Measurements from ENCODE around the gene LPIN2.
"Not testable (repeated sequence)": the region's sequence is repeated elsewhere in the genome, so short reads cannot be mapped to it uniquely, and the experiment has no call there.

The LPIN2 gene

DNA sequence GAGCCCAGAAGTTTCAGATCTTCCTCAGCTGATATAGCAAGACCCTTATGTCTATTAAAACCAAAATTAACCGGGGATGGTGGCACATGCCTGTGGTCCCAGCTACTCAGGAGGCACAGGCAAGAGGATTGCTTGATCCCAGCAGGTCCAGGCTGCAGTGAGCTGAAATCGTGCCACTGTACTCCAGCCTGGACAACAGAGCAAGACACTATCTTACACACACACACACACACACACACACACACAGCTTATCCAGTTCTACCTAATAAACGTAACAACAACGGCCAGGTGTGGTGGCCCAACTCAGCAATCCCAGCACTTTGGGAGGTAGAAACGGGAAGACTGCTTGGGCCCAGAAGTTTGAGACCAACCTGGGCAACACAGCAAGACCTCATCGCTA, 7.5 kb downstream of the LPIN2 start:
- no peak for DNase-seq

DNA sequence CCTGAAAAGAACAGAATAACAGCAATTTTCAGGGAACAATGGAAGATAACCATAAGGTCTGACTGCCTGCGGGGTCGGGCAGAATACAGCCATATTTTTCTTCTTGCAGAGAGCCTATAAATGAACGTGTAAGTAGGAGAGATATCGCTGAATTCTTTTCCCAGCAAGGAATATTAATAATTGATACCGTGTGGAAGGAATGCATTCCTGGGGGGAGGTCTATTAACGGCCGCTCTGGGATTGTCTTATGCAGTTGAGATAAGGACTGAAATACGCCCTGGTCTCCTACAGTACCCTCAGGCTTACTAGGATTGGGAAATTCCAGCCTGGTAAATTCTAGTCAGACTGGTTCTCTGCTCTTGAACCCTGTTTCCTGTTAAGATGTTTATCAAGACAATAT, 9.2 kb downstream of the LPIN2 start:
- not testable (repeated sequence) for DNase-seq

More for the DNA sequence above, 7.5 kb downstream of the LPIN2 start:
- TF ChIP-seq GATA1 (IDR thresholded peaks at IDR 0.05; ENCODE audit: low read depth, low read length): no peak
- TF ChIP-seq POLR2A (IDR thresholded peaks at IDR 0.05; ENCODE audit: low read length): no peak

DNA sequence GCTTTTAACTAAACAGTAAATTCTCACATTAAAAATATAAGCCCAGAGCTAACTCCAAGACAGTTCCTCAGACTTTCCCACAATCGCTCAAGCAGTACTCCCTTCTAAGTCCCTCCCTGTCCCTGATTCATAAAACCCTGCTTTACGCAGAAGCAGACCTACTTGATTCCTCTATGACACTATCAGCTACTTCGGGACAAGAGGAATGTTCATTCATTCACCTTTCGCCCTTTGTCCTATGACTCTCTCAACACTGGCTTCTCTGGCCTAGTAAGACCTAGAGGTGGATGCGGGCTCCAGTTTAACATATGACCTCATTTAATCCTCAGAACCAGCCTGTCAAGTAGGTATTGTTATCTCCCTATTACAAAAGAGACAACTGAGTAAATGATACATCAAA, 10.2 kb downstream of the LPIN2 start:
- no peak for DNase-seq
- TF ChIP-seq POLR2A (IDR thresholded peaks at IDR 0.05; ENCODE audit: low read length) (no peak), GATA1 (IDR thresholded peaks at IDR 0.05; ENCODE audit: low read depth, low read length) (no peak)

DNA sequence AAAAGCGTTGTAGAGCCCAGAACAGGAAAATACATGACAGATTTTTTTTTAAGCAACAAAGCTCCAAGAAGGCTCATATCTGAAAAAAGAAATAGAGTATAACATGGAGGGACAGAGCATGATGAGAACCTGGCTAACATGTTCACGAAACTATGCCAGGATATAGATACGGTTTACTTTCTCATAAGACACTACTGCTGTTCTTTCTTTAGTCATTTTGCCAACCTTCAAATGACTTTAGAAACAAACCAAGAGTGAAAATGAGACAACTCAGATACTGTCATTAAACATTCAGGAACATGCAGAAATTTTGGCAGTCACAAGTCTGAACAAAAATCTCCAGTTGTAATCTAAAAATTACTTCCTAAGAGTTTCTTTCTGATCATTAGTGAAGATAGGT, 14.3 kb downstream of the LPIN2 start:
- no peak for DNase-seq
- TF ChIP-seq GATA1 (IDR thresholded peaks at IDR 0.05; ENCODE audit: low read depth, low read length): no peak
- TF ChIP-seq POLR2A (IDR thresholded peaks at IDR 0.05; ENCODE audit: low read length): no peak

DNA sequence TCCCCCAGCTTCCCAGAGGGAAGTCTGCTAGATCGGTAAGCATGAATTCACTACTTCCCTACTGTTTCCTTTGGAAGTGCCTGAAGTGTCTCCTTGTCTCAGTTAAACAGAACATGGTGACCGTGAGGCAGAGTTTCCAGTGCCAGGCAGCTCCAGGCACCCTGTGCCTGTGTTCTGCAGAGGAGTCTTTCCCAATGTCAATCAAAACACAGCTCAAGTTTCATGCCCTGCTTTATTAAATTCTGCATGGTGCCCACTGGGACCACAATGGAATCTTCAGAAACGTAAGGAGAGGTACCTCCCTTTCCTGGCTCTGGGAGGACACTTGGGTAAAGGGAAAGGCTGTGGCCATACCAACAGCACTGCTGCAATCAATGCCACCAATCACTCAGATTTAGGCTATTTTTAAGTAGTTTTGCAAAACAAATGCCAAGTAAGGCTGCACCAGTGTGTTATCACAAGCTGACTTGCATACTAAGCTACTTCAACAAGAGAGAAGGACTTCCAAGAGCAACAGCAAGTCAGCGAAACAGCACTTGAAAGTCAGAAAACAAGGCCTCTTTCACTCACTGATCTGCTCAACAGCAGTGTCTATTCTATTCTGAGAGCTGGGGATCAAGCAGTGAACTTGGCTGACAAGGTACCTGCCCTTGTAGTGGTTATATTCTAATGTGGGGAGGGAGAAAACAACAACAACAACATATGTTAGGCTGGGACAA, 14.9 kb downstream of the LPIN2 start:
- TF ChIP-seq GATA1 (IDR thresholded peaks at IDR 0.05; ENCODE audit: low read depth, low read length) (no peak), POLR2A (IDR thresholded peaks at IDR 0.05; ENCODE audit: low read length) (no peak)
- peak; percentile 62 to 72 for DNase-seq

DNA sequence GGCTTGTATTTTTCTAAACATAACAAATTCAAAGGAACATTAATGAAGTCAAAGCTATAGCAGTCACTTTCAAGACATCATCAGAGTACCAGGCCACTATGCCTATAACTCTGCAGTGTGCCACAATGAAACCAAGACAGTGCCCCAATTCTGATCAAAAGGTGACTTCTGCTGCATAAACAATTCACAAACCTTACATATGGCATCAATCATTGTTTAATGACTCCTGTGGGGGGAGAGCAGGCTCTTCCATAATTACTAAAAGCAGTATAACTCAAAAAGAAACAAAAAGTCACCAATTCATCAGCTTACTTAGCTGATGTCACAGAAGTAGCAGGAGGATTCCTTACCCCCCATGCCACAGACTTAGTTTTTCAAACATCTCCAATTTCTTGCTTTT, 15.5 kb downstream of the LPIN2 start:
- DNase-seq: peak in 1 of 2 experiments; percentile 60
- TF ChIP-seq POLR2A (IDR thresholded peaks at IDR 0.05; ENCODE audit: low read length): no peak
- TF ChIP-seq GATA1 (IDR thresholded peaks at IDR 0.05; ENCODE audit: low read depth, low read length): no peak

DNA sequence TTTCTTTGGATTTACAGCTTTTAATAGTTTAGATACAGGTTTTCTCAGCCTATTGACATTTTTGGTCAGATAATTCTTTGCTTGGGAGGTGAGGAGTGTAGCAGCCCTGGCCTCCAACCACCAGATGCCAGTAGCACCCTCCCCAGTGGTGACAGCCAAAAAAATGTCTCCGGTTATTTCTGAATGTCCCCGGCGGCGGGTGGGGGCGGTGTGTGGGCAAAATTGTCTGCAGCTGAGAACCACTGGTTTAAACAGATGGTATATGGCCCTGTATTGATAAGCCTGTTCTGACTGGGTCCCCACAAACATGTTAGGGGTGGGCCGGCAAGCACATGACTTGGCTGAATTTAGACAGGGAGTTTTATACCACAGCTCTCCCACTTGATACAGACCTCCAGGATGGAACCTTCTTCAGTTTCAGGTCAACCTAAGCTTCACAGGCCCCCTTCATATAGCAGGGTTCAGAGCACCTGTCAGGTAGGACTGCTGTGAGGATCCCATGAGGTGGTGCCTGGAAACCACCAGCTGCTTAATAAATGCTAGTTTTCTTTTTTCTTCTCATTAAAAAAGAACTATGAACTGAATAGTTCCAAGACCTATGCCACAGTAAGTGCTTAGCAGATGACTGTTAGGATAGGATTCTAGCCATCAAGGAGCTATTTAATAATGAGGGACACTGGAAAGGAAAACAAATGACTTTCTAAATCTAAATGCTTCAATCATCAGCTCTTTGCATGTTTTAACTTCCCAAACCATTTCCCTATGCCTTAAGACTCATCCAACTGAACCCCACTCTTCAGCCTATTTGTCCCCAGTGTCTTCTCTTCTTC, 18.1 kb downstream of the LPIN2 start:
- DNase-seq: peak; percentile 99 to 100
- peak; percentile 20 for TF ChIP-seq GATA1 (IDR thresholded peaks at IDR 0.05; ENCODE audit: low read depth, low read length)
- TF ChIP-seq POLR2A (IDR thresholded peaks at IDR 0.05; ENCODE audit: low read length): peak; percentile 87

DNA sequence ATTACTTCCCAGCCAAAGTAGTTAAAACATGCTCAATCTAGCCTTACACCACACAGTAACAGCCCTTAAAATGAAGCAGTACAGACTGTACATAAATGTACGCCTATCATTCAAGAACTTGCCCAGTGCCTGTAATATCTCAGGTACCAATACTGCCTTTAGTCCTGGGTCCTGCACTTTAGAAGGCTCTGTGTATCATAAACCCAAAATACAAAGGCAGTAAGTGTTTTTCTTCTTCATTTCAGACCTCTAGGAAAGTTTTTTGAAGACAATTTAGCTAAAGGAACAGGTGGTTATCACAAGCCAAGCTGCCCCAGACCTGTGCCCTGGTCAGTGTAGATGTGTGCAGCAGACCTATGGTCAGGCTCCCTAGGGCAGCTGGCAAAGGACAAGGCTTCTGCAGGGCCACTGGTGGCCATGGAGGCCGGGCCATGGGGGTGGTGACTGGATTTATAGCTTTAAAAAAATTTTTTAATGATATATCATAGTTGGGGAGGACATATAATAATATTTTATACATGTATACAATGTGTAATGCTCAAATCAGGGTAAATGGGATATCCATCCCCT, 18.8 kb downstream of the LPIN2 start:
- peak; percentile 70 to 71 for DNase-seq
- TF ChIP-seq GATA1 (IDR thresholded peaks at IDR 0.05; ENCODE audit: low read depth, low read length) (no peak), POLR2A (IDR thresholded peaks at IDR 0.05; ENCODE audit: low read length) (no peak)

DNA sequence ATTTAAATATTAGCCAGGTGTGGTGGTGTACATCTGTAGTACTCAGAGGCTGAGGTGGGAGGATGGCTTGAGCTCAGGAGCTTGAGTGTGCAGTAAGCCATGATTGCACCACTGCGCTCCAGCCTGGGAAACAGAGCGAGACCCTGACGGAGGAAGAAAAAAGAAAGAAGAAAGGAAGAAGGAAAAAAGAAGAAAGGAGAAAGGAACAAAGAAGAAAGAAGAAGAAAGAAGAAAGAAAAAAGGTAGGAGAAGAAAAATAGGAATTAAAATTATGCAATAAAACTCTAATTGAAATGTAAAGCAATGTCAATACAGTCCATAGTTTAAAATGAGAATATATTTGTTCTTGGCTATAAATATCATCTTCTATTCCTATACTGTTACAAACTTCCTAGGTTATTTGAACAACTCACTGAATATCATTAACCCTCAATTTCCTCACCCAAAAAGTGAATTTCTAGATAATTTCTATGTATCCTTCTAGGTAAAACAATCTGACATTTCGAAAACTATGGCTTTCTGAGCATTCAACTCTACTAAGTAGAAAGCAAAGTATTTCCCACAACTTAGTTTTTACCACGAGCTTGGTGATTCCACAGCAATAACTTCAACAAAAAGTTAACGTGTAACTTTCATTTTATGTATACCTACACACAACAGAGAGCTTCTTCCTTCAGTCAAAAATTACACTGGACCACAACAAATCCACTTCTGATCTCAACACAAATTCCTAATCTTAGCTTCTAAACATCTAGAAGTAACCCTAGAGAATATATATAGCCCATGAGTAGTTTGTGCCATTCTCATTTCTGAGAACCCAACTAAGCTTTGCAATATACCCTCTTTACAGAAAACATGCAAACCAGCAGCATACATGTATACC, 19.7 kb downstream of the LPIN2 start:
- TF ChIP-seq GATA1 (IDR thresholded peaks at IDR 0.05; ENCODE audit: low read depth, low read length) (no peak), POLR2A (IDR thresholded peaks at IDR 0.05; ENCODE audit: low read length) (no peak)
- no peak for DNase-seq

DNA sequence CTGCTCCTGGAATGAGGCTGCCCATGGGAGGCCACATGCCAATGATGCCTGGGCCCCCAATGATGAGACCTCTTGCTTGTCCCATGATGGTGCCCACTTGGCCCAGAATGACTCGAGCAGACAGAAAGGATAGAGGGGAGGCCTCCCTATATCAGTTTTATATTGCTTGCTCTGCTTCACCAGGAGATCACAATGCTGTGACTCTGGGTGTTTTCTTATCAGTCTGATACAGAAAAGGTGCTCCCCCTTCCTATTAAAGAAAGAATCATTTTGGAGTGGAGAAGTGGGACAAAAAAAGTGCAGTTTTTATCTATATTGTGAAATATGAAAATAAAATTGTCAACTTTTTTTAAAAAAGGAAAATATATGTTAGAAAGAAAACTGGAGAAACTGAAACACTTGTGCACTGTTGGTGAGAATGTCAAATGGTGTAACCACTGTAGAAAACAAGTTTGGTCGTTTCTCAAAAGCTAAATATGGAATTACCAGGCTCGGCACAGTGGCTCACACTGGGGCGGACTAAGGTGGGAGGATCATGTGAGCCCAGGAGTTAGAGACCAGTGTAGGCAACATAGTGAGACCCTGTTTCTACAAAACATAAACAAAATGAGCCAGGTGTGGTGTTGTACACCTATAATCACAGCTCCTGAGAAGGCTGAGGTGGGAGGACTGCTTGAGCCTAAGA, 21.8 kb downstream of the LPIN2 start:
- peak in 1 of 2 experiments; percentile 64 for DNase-seq
- TF ChIP-seq POLR2A (IDR thresholded peaks at IDR 0.05; ENCODE audit: low read length): no peak
- no peak for TF ChIP-seq GATA1 (IDR thresholded peaks at IDR 0.05; ENCODE audit: low read depth, low read length)

DNA sequence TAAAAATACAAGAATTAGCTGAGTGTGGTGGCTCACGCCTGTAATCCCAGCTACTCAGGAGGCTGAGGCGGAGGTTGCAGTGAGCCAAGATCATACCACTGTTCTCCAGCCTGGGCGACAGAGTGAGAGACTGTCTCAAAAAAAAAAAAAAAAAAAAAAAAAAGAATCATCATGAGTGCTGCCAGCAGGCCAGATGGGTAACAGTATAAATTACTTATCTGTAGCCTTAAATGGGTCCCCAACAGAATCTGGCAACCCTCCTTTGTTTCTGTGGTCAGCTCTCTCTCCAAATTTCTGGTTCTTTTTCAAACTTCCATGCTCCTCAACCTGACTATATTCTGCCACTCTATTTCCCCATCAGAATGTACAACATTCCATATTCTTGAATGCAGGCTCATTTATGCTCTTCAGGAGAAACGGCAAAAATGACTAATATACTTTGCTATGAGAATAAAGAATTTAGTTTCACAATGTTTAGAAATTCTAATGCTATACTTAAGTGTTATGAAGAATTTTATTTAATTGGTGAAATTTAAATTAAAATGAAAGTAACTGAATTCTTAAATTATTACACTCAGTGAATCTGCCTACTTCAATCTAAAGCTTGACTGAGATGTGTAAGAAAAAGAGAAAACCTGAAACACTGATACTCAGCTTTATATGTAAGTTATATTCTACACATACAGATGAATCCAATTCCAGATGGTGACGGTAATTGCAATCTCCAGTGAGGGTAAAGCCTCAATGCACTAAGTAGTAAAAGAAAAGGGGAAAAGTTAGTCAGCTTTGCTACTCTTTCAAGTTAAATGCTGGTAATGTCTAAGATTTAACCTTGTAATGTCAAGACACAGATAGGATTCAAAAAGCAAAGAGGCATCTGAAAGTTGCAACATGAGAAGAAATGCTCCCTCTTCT, 24.8 kb downstream of the LPIN2 start:
- TF ChIP-seq POLR2A (IDR thresholded peaks at IDR 0.05; ENCODE audit: low read length) (no peak), GATA1 (IDR thresholded peaks at IDR 0.05; ENCODE audit: low read depth, low read length) (no peak)
- DNase-seq: peak in 1 of 2 experiments; percentile 32

Data from erythroblast (primary cell).